IPS-11a (cell line): ENCODE results near the gene HARBI1.

ENCODE experiments used
- H3K4me3 ChIP-seq: one replicate; pipeline ENCODE4 v1.5.1; 2013; ENCODE audit warnings: low read depth, low read length, control low read depth

The HARBI1 gene

GRCh38 chr11:46557684-46558151, 59.3 kb downstream of the HARBI1 start:
- H3K4me3 ChIP-seq: no peak overlapping the region

- no peak overlapping the region for H3K4me3 ChIP-seq
Measured at GRCh38 chr11:46555267-46556054, 61.6 kb downstream of the HARBI1 start.

- H3K4me3 ChIP-seq: no peak overlapping the region
Measured at GRCh38 chr11:46554213-46555147, 62.5 kb downstream of the HARBI1 start.

GRCh38 chr11:46553814-46554212, 63.2 kb downstream of the HARBI1 start:
- H3K4me3 ChIP-seq: no peak overlapping the region
